Activated CD8-positive, alpha-beta memory T cell treated with anti-CD3 and anti-CD28 coated beads, Interleukin-2, amount 50 U/mL, for 4 hours (primary cell): ENCODE measurements around the gene GNAQ.

Source experiments
- DNase-seq: peaks from one replicate; pipeline ENCODE4 v3.0.0-alpha.2; 2020

Gene GNAQ

DNA sequence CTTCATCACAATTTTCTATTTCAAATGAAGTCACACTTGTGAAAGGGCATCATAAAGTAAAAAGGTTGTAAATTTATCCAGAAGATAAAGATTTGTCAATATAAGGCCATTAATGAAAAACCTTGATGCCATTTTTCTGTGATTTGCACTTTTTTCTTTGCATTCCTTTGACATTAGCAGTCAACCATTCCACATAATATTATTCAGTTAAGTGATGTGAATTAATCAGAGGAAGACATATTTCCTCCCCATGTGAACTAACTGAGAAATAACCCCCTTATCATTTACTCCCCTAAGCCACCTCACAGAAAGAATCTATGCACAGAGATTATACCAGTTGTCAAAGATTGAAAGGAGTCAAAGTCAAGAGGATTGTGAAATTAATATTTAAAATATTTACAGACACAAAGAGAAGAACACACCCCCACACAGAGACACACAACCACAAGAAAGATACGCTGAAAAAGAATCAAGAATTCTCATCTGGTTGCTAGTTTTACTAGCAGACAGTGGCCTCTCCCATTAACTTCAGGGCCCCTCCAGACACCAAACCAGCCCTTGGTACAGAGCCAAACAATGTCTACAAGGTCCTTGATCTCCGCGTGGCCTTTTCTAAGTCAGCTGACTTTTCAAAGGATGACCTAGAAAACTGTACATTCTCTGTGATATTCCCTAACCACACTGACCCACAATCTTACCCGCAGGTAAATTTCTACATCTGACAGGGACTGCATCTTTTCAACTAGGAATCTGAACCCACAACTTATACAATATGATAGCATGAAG, 29.5 kb downstream of the GNAQ start:
- no peak for DNase-seq

DNA sequence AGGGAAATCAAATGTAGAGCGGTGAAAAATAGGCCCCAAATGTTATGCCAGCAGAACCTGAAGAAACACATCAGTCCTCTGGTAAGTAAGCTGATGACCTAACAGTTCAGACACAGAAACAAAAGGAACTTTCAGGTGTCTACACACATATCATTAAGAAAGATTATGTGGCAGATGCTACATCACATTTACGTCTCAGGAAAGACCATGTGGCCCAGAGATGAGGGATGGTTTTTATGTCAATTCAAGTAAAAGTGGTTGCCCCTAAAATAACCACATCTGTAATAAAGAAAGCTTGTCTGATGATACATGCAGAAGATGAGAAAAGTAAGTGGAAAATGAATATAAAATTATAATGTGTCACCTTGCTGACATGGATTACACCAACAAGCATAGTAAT, 31.4 kb downstream of the GNAQ start:
- DNase-seq = no peak

DNA sequence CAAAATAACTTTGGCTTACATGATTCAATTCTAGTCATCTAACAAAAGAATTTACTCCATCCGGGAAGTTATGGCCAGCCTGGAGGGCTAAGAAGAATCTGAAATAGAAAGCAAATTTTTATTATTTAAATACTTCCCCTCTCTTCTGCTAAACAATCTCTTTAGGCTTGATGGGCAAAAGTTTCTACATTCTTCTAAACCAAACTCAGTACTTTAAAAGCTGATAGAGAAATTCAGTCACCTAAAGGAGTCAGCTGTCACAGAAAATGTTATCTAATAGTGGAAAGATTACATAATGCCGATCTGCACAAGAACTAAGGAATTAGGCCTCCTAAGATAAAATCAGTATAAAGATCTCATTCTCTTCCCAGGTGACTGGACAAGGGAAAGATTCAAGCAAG, 32.4 kb downstream of the GNAQ start:
- DNase-seq = no peak

DNA sequence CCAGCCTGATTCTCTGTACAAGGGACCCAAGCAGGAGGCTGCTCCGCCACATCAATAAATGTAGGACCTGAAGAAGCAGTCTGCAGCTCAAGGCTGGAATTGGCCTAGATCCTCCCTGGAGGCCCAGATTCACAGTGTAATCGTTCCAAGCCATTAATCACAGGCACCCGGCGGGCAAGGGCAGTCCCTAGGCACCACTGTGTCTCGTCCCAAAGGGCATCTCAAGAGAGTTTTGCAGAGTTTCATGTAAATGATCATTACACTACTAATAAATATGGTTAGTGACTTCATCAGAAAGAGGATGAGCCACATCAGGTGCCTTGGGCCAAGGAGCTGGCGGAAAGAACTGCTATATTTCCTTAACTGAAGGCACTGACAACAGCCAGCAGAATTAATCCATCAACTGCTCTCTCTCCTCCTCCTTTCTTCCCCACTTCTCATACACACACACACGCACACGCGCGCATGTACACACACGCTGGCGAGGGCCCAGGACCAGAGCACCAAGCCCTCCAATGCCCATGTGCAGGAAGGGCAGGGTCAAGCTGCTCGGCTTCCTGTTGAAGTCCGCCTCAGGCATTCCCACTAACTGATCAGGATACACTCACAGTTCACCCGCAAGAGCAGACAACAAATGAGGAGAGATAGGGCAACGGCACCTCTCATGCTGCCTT, 33.9 kb downstream of the GNAQ start:
- no peak for DNase-seq

DNA sequence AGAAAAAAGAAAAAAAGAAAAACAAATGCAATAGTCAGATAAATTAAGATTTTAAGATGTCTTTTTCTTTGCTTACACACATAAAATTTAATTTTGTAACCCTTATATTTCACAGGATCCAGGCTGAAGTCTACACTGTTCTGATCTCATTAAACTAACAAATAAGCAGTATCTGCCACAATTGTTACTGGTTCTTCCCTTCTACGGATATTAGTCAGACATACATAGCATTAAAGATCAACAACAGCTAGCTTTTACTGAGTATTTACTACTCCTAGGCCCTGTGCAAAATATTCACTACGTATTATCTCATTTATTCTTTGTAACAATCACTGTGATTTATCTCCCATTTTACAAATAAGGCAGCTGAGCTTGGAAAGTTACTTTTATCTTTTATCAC, 34.9 kb downstream of the GNAQ start:
- DNase-seq = no peak

DNA sequence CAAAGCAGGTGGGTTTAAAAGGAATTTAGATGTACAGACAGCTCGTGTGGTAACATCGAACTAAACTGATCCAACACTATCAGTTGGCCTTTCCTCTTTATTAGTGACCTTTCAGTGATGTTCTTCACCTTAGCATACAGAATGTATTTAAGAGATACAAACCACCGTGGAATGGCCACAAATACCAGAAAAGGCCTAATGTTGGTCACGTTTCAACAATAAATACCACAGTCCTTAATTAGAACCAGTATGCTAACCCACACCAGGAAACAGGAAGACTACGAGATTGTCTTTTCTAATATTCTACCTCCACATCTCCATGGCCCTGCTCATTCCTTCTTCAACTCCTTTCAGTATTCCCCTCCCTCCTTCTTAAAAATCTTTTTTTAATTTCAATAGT, 40.4 kb downstream of the GNAQ start:
- DNase-seq = no peak

DNA sequence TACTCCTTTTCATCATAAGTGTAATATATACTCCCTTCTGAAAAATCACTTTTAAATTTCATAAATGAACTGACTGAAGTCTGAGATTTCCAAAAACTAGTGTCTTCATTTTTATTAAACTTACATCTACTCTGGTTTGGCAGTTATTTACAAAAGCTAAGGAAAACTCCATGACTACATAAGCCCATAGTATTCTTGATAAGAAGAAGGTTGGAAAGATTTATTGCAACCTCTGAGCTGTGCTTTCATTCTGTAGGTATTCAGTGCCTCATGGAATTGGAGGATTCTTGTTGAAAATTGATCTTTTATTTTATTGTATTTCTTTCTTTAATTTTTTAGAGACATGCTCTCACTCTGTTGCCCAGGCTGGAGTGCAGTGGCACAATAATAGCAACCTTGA, 41.7 kb downstream of the GNAQ start:
- DNase-seq = no peak

DNA sequence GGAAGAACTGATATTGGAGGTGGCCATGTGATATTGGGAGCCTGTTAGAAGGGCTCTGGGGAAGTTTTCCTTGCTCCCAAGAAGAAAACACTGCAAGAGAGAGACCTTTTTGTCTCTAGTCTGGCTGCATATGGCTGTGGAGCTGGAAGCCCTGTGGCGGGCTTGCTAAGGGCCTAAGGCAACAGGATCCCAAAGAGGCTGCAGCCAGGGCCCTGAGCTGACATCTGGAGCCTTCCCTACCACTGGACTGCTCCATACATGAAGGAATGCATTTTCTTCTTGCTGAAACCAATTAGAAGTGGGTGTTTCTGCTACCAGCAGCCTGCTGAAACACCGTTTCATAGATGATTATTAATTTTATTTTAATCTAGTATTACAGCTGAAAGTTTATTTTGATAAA, 42.2 kb downstream of the GNAQ start:
- no peak for DNase-seq

DNA sequence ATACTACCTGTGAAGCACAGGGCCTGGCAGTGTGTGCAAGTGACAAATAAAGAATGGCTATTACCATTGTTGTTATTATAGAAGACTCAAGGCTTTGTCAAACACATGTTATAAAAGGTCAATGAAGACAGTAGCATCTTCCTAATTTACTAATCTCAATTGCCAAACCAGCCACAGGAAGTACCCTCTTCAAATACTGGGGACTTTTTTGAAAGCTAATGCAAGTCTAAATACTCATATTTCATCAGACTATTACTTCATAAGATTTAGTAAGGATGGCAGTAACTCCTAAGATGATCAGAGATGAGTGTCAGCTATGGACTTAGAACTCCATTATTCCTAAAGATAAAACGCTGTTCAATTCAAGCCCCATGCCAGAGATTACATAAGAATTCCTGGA, 43.0 kb downstream of the GNAQ start:
- DNase-seq = no peak

DNA sequence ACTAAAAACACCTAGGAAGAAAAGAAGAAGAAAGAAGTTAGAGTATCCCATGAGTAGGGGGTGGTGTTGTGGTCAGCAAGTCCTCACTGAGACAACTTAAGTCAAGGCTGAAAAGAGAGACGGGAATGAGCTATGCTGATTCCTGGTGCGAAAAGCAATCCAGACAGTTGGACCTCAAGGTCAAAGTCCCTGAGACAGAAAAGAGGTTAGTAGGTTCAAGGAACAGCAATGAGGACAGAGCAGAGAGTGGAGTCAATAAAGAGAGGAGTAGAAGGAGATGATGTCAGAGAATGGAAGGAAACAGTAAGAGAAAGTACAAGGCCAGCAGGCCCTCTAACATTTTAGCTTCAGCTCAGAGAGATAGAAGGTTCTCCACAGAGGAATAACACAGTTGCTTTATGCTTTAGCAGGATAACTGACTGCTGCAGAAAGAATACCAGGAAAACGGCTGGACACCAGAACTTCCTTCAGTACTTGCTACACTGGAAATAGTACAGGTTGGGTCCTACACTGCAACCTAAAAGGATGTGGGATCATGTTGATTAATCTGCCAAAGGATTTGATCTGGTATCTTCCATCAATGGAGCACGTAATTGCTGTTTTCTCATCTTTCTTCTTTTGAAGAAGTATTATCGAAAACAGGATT, 43.6 kb downstream of the GNAQ start:
- no peak for DNase-seq

DNA sequence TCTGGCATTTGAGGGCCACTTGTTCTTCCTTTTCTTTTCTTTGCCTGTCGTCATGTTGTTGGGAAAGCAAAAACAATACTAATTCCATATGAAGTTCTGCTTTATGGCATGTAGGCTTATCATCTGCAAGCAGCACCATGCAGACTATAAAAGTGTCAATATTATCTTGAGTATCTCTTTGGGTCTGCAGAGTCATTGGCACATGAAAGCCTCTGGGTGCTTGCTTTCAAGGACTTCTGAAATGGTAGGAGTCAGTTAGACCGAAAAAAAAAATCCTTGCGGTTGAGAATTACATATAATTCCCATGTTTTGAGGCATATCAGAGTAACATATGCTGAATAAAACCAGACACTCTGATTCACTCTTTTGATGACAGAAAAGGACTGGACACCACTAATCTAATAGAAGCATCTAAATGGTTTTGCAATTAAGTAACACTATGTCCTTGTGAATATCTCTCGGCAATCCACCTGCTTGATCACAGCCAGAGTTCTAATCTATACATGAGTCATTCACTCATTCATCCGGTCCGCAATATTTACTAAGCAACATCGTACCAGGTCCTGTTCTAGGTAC, 44.4 kb downstream of the GNAQ start:
- DNase-seq = no peak

DNA sequence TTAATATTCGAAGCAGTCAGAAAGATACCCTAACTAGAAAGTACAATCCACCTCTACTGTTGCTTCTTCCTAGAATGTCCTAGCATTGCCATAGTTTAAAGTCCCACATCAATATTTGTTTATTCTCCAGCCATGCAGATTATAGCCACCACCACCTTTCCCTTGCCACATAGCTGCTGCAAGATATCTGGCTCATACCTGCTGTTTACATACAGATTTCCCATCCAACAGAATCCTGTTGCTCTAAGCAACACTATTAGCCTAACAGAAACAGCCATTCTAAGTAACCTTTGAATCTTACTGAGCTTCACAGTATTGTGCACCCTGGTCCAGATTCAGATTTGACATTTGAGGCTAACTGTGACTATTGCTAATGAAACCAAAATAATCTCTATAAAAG, 45.6 kb downstream of the GNAQ start:
- no peak for DNase-seq

DNA sequence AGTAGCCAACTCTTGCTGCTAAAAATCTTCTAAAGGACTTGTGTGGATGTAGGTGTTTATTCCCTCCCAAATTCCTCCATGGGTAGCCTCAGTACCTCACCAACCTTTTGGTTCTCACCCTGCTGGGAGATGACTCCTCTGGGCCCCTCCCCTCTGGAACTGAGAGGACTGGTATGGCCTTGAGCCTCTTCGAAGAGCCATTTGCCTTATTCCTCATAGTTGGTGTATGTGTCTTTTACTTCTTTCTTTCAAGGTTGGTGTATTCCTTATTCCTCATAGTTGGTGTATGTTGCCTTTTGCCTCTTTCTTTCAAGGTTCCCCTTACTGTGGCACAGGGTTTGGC, 48.3 kb downstream of the GNAQ start:
- no peak for DNase-seq

DNA sequence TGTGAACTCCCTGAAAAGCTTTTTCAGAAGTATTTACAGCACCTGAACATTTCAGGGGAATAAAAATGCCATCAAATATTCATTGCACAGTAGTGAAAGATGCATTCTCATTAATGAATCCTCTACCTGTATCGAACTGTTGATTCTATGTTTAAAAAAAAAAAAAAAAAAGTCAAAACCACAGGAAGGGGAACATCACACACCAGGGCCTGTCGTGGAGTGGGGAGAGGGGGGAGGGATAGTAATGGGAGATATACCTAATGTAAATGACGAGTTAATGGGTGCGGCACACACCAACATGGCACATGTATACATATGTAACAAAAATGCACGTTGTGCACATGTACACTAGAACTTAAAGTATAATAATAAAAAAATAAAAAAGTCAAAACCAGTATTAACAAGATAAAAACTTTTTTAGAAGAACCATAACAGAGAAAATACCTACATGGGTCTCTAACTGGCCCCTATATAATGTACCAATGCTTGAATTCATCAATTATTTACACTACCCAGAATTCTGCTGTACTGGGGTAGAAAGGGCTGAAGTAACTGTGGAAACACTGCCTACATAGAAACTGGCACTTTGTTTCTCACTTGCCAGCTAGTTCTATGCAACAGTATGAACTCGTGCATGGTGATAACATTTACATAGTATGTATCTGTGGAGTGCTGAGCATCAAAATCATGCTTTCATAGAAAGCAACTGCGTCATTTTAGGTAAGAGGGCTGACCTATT, 48.9 kb downstream of the GNAQ start:
- no peak for DNase-seq

DNA sequence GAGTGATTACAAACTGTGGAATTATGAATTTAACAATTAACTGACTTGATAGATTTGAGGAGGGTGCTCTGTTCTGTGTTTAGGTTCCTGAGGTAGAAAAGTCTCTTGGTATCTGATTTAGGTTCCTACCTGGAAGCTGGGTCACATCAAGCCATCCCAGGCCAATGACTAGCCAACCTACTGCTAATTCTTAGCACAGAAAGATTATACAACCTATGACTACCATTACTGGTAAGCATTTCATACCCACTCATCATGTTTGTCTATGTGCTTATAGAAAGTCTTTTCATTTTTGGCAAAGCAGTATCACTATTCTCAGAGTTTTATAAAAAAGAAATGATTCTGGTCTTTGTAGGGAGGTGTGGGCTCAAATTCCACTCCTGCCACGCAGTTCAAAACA, 49.7 kb downstream of the GNAQ start:
- DNase-seq = no peak

DNA sequence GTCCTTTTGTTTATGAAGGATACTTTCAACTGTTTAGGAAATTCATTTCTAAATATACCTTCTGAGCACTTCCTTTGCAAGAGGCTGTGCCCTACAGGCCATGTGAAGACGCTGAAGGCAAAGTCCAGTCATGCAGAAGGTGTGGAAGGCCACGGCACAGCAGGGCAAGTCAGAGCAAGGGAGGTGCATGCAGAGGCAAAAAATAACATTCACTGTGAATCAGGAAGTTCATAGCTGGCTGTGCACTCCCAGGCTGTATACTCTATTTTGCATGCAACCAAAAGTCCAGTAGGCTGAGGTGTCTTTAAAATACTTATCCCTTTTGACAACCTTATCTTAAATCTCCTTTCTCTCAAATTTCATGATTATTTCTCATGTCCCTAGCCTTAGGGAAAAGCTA, 50.3 kb downstream of the GNAQ start:
- no peak for DNase-seq

DNA sequence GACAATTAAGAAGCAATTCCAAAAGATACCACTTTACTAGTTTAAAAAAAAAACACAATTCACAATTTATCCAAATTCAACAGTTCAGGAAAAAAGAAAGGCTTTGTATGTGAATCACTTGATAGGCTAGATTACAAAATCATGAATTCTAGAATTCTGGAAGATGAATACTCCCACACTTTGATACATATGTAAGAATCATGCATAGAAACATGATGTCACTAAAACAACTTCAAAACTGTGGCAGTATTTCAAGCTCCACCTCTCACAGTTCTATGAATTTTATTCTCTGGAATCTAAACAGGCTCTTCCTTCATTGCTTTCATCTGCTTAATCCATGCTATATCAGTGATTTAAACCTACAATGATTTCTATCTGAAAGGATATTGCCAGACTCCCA, 51.0 kb downstream of the GNAQ start:
- DNase-seq = no peak

DNA sequence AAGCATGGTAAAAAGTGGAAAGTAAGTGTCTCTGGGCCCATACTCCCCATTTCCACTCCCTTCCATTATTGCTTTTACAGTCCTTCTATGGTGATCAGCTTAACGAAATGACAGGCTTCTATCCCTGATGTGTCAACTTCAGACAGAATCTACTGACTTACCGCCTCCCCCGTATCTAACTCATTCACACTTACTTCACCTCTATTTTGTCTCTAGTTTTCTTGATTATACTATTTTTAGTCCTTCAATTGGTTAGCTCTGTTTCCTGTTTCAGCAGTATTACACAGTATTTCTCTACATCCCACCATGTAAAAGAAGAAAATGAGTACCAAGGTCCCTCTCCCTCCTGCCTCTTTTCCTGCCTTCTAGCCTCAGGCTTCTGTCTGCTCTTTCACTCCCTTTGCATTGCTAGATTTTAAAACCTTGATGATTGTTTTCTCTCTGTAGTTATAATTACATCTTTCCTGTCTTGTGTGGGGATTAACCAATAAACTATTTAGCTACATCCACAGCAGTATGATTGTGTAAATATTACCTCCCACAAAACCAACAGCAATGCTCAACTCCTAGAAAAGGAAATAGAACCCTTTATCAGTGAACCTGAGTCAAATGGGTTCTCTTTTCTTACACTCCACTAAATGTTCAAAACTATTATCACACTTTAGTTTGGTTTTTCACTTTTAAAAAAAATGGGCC, 53.4 kb downstream of the GNAQ start:
- no peak for DNase-seq

DNA sequence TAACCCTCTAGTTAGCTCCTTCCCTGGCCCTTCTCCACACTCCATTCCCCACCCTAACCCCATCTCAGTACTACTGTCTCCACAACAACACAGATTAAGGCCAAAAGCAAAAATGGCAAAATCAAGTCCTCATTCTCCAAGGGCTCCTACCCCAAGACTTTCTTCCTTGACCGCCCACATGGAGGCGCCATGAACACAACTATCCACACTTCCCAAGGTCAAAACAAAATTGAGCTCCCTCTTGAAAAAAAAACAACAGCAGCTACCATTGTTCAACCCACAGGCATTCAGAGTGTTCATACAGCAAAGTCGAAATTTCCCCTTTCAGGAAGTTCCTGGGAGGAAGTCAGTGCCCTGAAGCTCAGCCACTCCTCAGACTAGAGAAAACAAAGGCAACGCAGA, 54.4 kb downstream of the GNAQ start:
- peak; percentile 44 for DNase-seq

DNA sequence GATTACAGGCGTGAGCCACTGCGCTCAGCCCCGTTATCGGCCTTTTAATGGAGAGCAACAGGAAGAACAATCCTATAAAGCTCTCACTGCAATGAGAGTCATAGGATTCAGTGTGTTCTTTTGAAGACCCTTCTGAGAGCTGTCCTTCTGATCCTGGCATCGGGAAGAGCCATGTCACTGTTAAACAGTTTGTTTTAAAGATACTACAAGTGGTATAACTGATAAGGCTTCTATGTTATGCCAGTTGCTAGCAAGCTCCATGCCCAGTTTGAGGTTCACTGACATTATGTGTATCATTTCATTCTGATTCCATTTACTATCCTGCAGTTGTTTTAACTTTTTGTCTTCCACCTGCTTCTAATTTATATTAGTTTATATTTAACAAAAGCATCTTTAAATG, 55.8 kb downstream of the GNAQ start:
- DNase-seq = no peak

DNA sequence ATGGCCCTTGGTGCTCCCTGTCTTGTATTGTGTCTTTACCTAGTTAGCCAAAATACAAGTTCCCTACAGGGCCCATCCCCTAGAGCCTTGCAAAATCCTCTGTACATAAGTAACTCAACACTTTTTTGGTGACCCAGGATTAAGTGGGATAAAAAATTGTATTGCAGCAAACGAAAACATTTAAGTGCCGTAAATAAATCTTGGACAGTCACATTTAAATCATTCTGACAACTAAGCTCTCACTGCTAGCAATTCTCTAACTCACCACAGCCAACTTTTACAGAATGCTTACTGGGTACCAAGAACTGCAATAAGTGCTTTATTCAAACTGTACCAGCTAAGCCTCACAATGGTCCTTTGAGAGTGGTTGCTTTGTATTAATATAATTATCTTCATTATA, 56.6 kb downstream of the GNAQ start:
- DNase-seq = no peak

DNA sequence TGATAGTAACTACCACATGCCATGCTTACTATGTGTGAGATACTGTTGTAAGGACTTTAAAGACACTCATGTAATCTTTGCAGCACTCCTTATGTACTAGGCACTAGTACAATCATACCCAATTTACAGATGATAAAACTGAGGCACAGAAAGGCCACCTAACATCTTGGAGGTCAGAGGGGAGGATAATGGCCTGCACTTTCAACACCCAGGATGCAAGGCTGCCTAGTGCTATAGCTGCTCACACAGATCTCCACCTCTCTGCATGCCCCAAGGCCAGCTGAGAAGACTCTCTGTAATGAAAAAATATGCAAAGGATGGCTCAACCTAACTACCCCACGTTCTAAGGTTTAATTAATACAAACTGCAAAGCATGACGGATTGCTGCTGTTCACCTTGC, 57.2 kb downstream of the GNAQ start:
- DNase-seq = no peak

DNA sequence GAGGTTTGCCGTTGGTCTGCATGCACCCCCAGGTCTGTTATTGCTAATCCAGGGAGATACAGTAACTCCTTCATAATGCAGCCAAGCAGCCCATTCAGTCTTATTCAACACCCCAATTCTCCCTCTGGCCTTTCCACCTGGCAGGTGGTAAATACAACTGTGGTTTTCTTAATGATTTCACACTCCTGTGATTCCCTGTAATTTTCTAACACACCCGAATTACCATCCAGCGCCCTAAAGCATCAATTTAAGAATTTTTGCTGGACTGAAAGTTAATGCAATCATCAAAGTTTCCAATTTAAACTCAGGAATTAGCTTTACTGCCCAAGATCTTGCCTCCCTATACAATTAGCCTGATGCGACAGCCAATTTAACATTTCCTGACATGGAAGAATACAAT, 62.5 kb downstream of the GNAQ start:
- no peak for DNase-seq
